ENCODE data around the gene LMNA. TPM values are rescaled to one million over a fixed set of nuclear protein-coding genes. Genes with fewer than 3 reads are reported as not detected.

Gene LMNA
- total RNA-seq, 8 experiments from 2014 or later: 29.8 to 370 (median 68.0) TPM

- Histone ChIP-seq H3K27ac (no peak overlapping the region), H3K4me3 (no peak overlapping the region), H3K4me1 (replicated peaks in 1 of 2) (peaks cover 14 to 30% of the 10 kb centered on the region in 2 donors)
- WGBS, 10 experiments: 67 to 100% (median 88%) methylated on average over 2 to 3 of the region's 3 CpGs; no CpG with 5 or more reads in 5 of the 10 experiments
- in situ Hi-C loops (cut with MboI; ENCODE audit: low pct_unique_long_range_greater_than_20kb in 2 of 9, low sequenced_read_pairs in 9 of 9, unreplicated experiment in 9 of 9): loop anchor here in 8 of 9 experiments (5.0 to 25.0 kb wide), 5 partner anchors 33 to 138 kb away; partner anchors contain the start of genes BGLAP (in 2 of the 8), PAQR6 (in 2 of the 8) and PMF1 (in 2 of the 8)
- no peak for ATAC-seq (replicated peaks in 6 of 8)
Observed at GRCh38 chr1:156099282-156099681, 15.2 kb upstream of the LMNA start.

GRCh38 chr1:156100205-156100995, 14.1 kb upstream of the LMNA start:
- Histone ChIP-seq H3K4me3 (no peak overlapping the region), H3K27ac (no peak overlapping the region), H3K4me1 (replicated peaks in 1 of 2) (peaks cover 25 to 41% of the 10 kb centered on the region in 2 donors)
- ATAC-seq (replicated peaks in 6 of 8): no peak
- in situ Hi-C loops (cut with MboI; ENCODE audit: low pct_unique_long_range_greater_than_20kb in 2 of 9, low sequenced_read_pairs in 9 of 9, unreplicated experiment in 9 of 9): no loop called here
- 86 to 100% (median 93%) methylated on average over 1 to 3 of the region's 4 CpGs; no CpG with 5 or more reads in 2 of the 10 experiments for WGBS, 10 experiments

- Histone ChIP-seq H3K4me1 (replicated peaks in 1 of 2) (peaks cover 36 to 51% of the 10 kb centered on the region in 2 donors), H3K4me3 (no peak overlapping the region), H3K27ac (no peak overlapping the region)
- no peak for ATAC-seq (replicated peaks in 6 of 8)
- 0 to 100% (median 80%) methylated on average over 1 to 5 of the region's 6 CpGs; no CpG with 5 or more reads in 3 of the 10 experiments for WGBS, 10 experiments
- in situ Hi-C loops (cut with MboI; ENCODE audit: low pct_unique_long_range_greater_than_20kb in 2 of 9, low sequenced_read_pairs in 9 of 9, unreplicated experiment in 9 of 9): no loop called here
Observed at GRCh38 chr1:156101880-156102279, 12.6 kb upstream of the LMNA start.

GRCh38 chr1:156102633-156103511, 11.6 kb upstream of the LMNA start:
- H3K4me1 ChIP-seq (replicated peaks in 1 of 2): peaks cover 38 to 55% of the 10 kb centered on the region in 2 donors
- in situ Hi-C loops (cut with MboI; ENCODE audit: low pct_unique_long_range_greater_than_20kb in 2 of 9, low sequenced_read_pairs in 9 of 9, unreplicated experiment in 9 of 9): no loop called here
- 0 to 88% (median 77%) methylated on average over 1 to 12 of the region's 16 CpGs; no CpG with 5 or more reads in 3 of the 10 experiments for WGBS, 10 experiments
- peak in 1 of 8 experiments; percentile 2 for ATAC-seq (replicated peaks in 6 of 8)
- no peak overlapping the region for H3K4me3 ChIP-seq
- peak overlapping the region in 1 of 2 donors; percentile 59 for H3K27ac ChIP-seq

GRCh38 chr1:156103521-156103947, 11.0 kb upstream of the LMNA start:
- in situ Hi-C loops (cut with MboI; ENCODE audit: low pct_unique_long_range_greater_than_20kb in 2 of 9, low sequenced_read_pairs in 9 of 9, unreplicated experiment in 9 of 9): no loop called here
- Histone ChIP-seq H3K4me3 (no peak overlapping the region), H3K27ac (peak overlapping the region in 1 of 2 donors; percentile 59), H3K4me1 (replicated peaks in 1 of 2) (peaks cover 38 to 55% of the 10 kb centered on the region in 2 donors)
- WGBS, 10 experiments: 0 to 80% (median 43%) methylated on average over 1 to 2 of the region's 9 CpGs; no CpG with 5 or more reads in 6 of the 10 experiments
- peak in 3 of 8 experiments; percentile 1 to 9 (median 3) for ATAC-seq (replicated peaks in 6 of 8)

GRCh38 chr1:156104065-156104810, 10.3 kb upstream of the LMNA start:
- Histone ChIP-seq H3K27ac (peak overlapping the region; percentile 85 to 87), H3K4me1 (replicated peaks in 1 of 2) (peaks cover 38 to 55% of the 10 kb centered on the region in 2 donors), H3K4me3 (no peak overlapping the region)
- in situ Hi-C loops (cut with MboI; ENCODE audit: low pct_unique_long_range_greater_than_20kb in 2 of 9, low sequenced_read_pairs in 9 of 9, unreplicated experiment in 9 of 9): no loop called here
- 0 to 83% (median 43%) methylated on average over 1 to 10 of the region's 15 CpGs; no CpG with 5 or more reads in 2 of the 10 experiments for WGBS, 10 experiments
- peak; percentile 44 to 74 (median 56) for ATAC-seq (replicated peaks in 6 of 8)

GRCh38 chr1:156104861-156105832, 9.4 kb upstream of the LMNA start:
- H3K4me3 ChIP-seq: peak overlapping the region in 3 of 5 donors; percentile 24 to 42 (median 33)
- H3K27ac ChIP-seq: peak overlapping the region; percentile 85 to 87
- ATAC-seq (replicated peaks in 6 of 8): peak in 3 of 8 experiments; percentile 9 to 16 (median 13)

GRCh38 chr1:156106624-156107488, 7.7 kb upstream of the LMNA start:
- peak overlapping the region; percentile 85 to 87 for H3K27ac ChIP-seq
- WGBS, 10 experiments: 0 to 70% (median 44%) methylated on average over 1 to 12 of the region's 14 CpGs; no CpG with 5 or more reads in 3 of the 10 experiments
- in situ Hi-C loops (cut with MboI; ENCODE audit: low pct_unique_long_range_greater_than_20kb in 2 of 9, low sequenced_read_pairs in 9 of 9, unreplicated experiment in 9 of 9): no loop called here
- peaks cover 38 to 54% of the 10 kb centered on the region in 2 donors for H3K4me1 ChIP-seq (replicated peaks in 1 of 2)
- H3K4me3 ChIP-seq: peak overlapping the region in 4 of 5 donors; percentile 21 to 42 (median 28)
- peak in 7 of 8 experiments; percentile 1 to 41 (median 28) for ATAC-seq (replicated peaks in 6 of 8)

More at GRCh38 chr1:156104861-156105832, 9.4 kb upstream of the LMNA start:
- in situ Hi-C loops (cut with MboI; ENCODE audit: low pct_unique_long_range_greater_than_20kb in 2 of 9, low sequenced_read_pairs in 9 of 9, unreplicated experiment in 9 of 9): no loop called here
- H3K4me1 ChIP-seq (replicated peaks in 1 of 2): peaks cover 38 to 55% of the 10 kb centered on the region in 2 donors
- WGBS, 10 experiments: 17 to 87% (median 41%) methylated on average over 1 to 6 of the region's 11 CpGs; no CpG with 5 or more reads in 4 of the 10 experiments

- Histone ChIP-seq H3K4me1 (replicated peaks in 1 of 2) (peaks cover 42 to 46% of the 10 kb centered on the region in 2 donors), H3K27ac (no peak overlapping the region)
- in situ Hi-C loops (cut with MboI; ENCODE audit: low pct_unique_long_range_greater_than_20kb in 2 of 9, low sequenced_read_pairs in 9 of 9, unreplicated experiment in 9 of 9): no loop called here
Observed at GRCh38 chr1:156108057-156108456, 6.5 kb upstream of the LMNA start.

GRCh38 chr1:156108664-156109241, 5.8 kb upstream of the LMNA start:
- peaks cover 45 to 46% of the 10 kb centered on the region in 2 donors for H3K4me1 ChIP-seq (replicated peaks in 1 of 2)
- 57 to 100% (median 94%) methylated on average over 1 to 6 of the region's 6 CpGs; no CpG with 5 or more reads in 1 of the 10 experiments for WGBS, 10 experiments
- no peak overlapping the region for H3K4me3 ChIP-seq
- H3K27ac ChIP-seq: no peak overlapping the region
- no peak for ATAC-seq (replicated peaks in 6 of 8)
- in situ Hi-C loops (cut with MboI; ENCODE audit: low pct_unique_long_range_greater_than_20kb in 2 of 9, low sequenced_read_pairs in 9 of 9, unreplicated experiment in 9 of 9): no loop called here

More at GRCh38 chr1:156108057-156108456, 6.5 kb upstream of the LMNA start:
- H3K4me3 ChIP-seq: no peak overlapping the region
- no peak for ATAC-seq (replicated peaks in 6 of 8)
- 90 to 100% (median 97%) methylated on average over 1 to 3 of the region's 3 CpGs; no CpG with 5 or more reads in 4 of the 10 experiments for WGBS, 10 experiments
